Measurements from ENCODE around the gene KANSL2. TPM values are rescaled to one million over a fixed set of nuclear protein-coding genes. Genes with fewer than 3 reads are reported as not detected.
"Not testable (repeated sequence)": the region's sequence is repeated elsewhere in the genome, so short reads cannot be mapped to it uniquely, and the experiment has no call there.

The KANSL2 gene
- total RNA-seq, 1 experiment from 2014 or later = 59.7 TPM

DNA sequence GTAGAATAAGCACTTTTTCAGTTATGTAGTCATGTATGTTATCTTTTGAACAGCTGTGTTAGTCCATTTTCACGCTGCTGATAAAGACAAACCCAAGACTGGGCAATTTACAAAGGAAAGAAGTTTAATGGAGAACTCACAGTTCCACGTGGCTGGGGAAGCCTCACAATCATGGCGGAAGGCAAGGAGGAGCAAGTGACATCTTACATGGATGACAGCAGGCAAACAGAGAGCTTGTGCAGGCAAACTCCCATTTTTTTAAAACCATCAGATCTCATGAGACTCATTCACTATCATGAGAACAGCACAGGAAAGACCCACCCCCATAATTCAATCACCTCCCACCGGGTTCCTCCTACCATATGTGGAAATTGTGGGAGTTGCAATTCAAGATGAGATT, 37.0 kb upstream of the KANSL2 start:
- H3K4me1 Mint-ChIP-seq (ENCODE audit: low read depth, unreplicated experiment); DNase-seq; POLR2A ChIA-PET; H3K27me3 Mint-ChIP-seq (ENCODE audit: insufficient read depth, unreplicated experiment); BruUV-seq (replicated peaks); H3K27ac Mint-ChIP-seq (ENCODE audit: unreplicated experiment); CTCF ChIA-PET; H3K4me3 Mint-ChIP-seq (ENCODE audit: unreplicated experiment); H3K4me3 ChIP-seq (ENCODE audit: low read depth, low read length); H3K36me3 ChIP-seq (ENCODE audit: control insufficient read depth, insufficient read depth, low read length); H3K27me3 ChIP-seq (replicated peaks; ENCODE audit: control insufficient read depth, insufficient read depth, low read length): not testable (repeated sequence)
- Mint-ChIP-seq H3K9me3 (ENCODE audit: unreplicated experiment) (peaks cover 23% of the 10 kb centered on the region), H3K36me3 (ENCODE audit: insufficient read depth, unreplicated experiment) (peaks cover 25% of the 10 kb centered on the region)
- 0 out of 2 replicates have a peak, but pooled peaks cover 12% of the 10 kb centered on the region for H3K9me3 ChIP-seq
- intact Hi-C loops (cut with micrococcal nuclease; ENCODE audit: unreplicated experiment) = loop anchor here (10.0 kb wide), 1 partner anchor 546 kb away; the partner anchor contains the start of gene TUBA1C
- peaks cover 10% of the 10 kb centered on the region; the same call in 1 of the 2 replicates for H3K4me1 ChIP-seq

DNA sequence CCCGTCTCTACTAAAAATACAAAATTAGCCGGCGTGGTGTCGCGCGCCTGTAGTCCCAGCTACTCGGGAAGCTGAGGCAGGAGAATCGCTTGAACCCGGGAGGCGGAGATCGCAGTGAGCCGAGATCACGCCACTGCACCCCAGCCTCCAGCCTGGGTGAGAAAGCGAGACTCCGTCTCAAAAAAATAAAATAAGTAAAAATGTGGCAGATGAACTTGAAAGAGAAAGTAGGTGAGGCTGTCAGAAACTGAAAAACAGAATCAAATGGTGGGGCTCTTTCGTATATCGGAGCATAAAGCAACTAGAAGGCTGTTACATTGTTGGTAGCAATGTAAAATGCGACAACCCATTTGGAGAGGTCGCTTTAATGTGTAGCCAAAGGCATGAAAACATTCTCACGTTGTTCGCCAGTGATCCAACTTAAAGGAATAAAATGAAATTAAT, 35.2 kb upstream of the KANSL2 start:
- TF ChIP-seq, protein P1, sequence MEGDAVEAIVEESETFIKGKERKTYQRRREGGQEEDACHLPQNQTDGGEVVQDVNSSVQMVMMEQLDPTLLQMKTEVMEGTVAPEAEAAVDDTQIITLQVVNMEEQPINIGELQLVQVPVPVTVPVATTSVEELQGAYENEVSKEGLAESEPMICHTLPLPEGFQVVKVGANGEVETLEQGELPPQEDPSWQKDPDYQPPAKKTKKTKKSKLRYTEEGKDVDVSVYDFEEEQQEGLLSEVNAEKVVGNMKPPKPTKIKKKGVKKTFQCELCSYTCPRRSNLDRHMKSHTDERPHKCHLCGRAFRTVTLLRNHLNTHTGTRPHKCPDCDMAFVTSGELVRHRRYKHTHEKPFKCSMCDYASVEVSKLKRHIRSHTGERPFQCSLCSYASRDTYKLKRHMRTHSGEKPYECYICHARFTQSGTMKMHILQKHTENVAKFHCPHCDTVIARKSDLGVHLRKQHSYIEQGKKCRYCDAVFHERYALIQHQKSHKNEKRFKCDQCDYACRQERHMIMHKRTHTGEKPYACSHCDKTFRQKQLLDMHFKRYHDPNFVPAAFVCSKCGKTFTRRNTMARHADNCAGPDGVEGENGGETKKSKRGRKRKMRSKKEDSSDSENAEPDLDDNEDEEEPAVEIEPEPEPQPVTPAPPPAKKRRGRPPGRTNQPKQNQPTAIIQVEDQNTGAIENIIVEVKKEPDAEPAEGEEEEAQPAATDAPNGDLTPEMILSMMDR (IDR thresholded peaks at IDR 0.05; ENCODE audit: insufficient read depth in 1 of 2, low read depth in 1 of 2, low read length in 1 of 2, severe bottlenecking in 1 of 2, unreplicated experiment in 1 of 2) = no peak
- Histone ChIP-seq H3K36me3 (ENCODE audit: control insufficient read depth, insufficient read depth, low read length) (no peaks in the 10 kb centered on the region; the same call in 1 of the 2 replicates), H3K9me3 (0 out of 2 replicates have a peak, but pooled peaks cover 12% of the 10 kb centered on the region), H3K4me1 (peaks cover 10% of the 10 kb centered on the region; the same call in 1 of the 2 replicates), H3K27me3 (replicated peaks; ENCODE audit: control insufficient read depth, insufficient read depth, low read length) (no peaks in the 10 kb centered on the region), H3K4me3 (ENCODE audit: low read depth, low read length) (peak overlapping the region; percentile 44)
- ChIA-PET CTCF (interaction anchor here (0.6 kb wide), 1 partner anchor 51 kb away, joined by 3 read pairs; no protein-coding TSS in a partner anchor), POLR2A (no interaction called here)
- no peaks in the 10 kb centered on the region for H3K27me3 Mint-ChIP-seq (ENCODE audit: insufficient read depth, unreplicated experiment)
- H3K9me3 Mint-ChIP-seq (ENCODE audit: unreplicated experiment) = peaks cover 23% of the 10 kb centered on the region
- intact Hi-C loops (cut with micrococcal nuclease; ENCODE audit: unreplicated experiment) = loop anchor here (10.0 kb wide), 1 partner anchor 548 kb away; the partner anchor contains the start of gene TUBA1C
- peak overlapping the region; percentile 88 for H3K4me3 Mint-ChIP-seq (ENCODE audit: unreplicated experiment)
- H3K27ac Mint-ChIP-seq (ENCODE audit: unreplicated experiment) = peak overlapping the region; percentile 98
- peaks cover 42% of the 10 kb centered on the region for H3K36me3 Mint-ChIP-seq (ENCODE audit: insufficient read depth, unreplicated experiment)
- no peak for DNase-seq
- no peaks in the 10 kb centered on the region for H3K4me1 Mint-ChIP-seq (ENCODE audit: low read depth, unreplicated experiment)
- TSS peak; percentile 93 for BruUV-seq (replicated peaks)

DNA sequence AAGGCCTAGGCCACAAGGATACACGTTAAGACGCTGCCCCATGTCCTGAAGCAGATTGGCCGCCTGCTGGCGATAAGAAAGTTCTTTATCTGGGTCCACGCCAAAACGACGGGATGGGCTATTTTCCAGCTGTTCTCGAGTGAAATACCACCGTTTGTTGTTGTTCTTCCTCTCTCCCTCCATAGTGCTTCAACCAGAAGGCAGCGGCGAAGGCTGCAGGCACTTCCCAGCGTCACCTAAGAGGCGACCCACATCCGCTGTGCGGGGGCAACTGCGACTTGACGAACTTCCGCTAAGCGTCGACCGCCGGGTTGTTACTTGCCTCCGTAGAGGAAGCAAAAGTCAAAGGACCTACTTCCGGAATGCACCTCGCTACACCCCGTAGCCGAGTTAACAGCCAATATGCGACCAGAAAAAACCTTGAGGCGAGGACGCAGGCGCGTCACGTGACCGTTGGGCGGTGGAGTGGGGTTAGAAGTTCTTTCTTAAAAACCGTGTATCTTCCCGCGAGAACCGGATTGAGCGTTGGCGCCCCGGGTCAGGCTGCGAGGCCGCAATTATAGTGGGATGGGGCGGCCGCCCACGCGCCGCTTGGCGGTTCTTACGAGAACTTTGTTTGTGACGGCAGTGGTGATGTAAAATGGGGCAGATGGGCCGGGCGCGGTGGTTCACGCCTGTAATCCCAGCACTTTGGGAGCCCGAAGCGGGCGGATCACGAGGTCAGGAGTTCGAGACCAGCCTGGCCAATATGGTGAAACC, 34.6 kb upstream of the KANSL2 start, which contains the start of gene CCNT1:
Gene CCNT1, minus strand, starts transcription at position 215 of the 759 bp plus-strand sequence. Its CDS starts 32 bp downstream, at position 183.
- H3K27me3 Mint-ChIP-seq (ENCODE audit: insufficient read depth, unreplicated experiment) = no peaks in the 10 kb centered on the region

More for the DNA sequence above, 34.6 kb upstream of the KANSL2 start, which contains the start of gene CCNT1:
- H3K36me3 Mint-ChIP-seq (ENCODE audit: insufficient read depth, unreplicated experiment) = peaks cover 48% of the 10 kb centered on the region
- H3K27ac Mint-ChIP-seq (ENCODE audit: unreplicated experiment) = peak within 1 kb of the TSS; percentile 98
- intact Hi-C loops (cut with micrococcal nuclease; ENCODE audit: unreplicated experiment) = loop anchor here (1.0 to 10.0 kb wide), 3 partner anchors 34 to 548 kb away; partner anchors contain the start of genes KANSL2 and TUBA1C
- ChIA-PET POLR2A (no interaction called here), CTCF (interaction anchor here (0.6 kb wide), 1 partner anchor 52 kb away, joined by 3 read pairs; no protein-coding TSS in a partner anchor)
- TF ChIP-seq, protein P1 (IDR thresholded peaks at IDR 0.05; ENCODE audit: insufficient read depth in 1 of 2, low read depth in 1 of 2, low read length in 1 of 2, severe bottlenecking in 1 of 2, unreplicated experiment in 1 of 2) = peak in 1 of 2 experiments; percentile 44
- no peaks in the 10 kb centered on the region for H3K27me3 ChIP-seq (replicated peaks; ENCODE audit: control insufficient read depth, insufficient read depth, low read length)
- peak within 1 kb of the TSS; percentile 88 for H3K4me3 Mint-ChIP-seq (ENCODE audit: unreplicated experiment)
- H3K36me3 ChIP-seq (ENCODE audit: control insufficient read depth, insufficient read depth, low read length) = peaks cover 2% of the 10 kb centered on the region; the same call in 1 of the 2 replicates
- no TSS peak for BruUV-seq (replicated peaks)
- H3K4me1 ChIP-seq = peaks cover 10% of the 10 kb centered on the region; the same call in 1 of the 2 replicates
- DNase-seq = peak; percentile 100
- peak within 1 kb of the TSS; percentile 66 for H3K4me3 ChIP-seq (ENCODE audit: low read depth, low read length)
- no peaks in the 10 kb centered on the region for H3K4me1 Mint-ChIP-seq (ENCODE audit: low read depth, unreplicated experiment)
- H3K9me3 ChIP-seq = 0 out of 2 replicates have a peak, but pooled peaks cover 12% of the 10 kb centered on the region
- peaks cover 23% of the 10 kb centered on the region for H3K9me3 Mint-ChIP-seq (ENCODE audit: unreplicated experiment)
